DOHH2 (cell line): ENCODE data around the gene GNPAT.

Experiments
- H3F3A ChIP-seq: fragments of 200-600 bp; sonication (generic), shearing (Covaris generic); 2 replicates; pipeline ENCODE4 v1.6.0; 2016; ENCODE audit warnings: antibody characterized with exemption, mild to moderate bottlenecking; ENCODE audit not compliant: control insufficient read depth, insufficient read depth
- H3K27ac ChIP-seq: fragments of 200-600 bp; sonication (generic); 2 replicates; pipeline ENCODE4 v1.5.1; 2014; ENCODE audit warnings: low read depth, mild to moderate bottlenecking, low read length, moderate library complexity
- H3K27me3 ChIP-seq: fragments of 200-600 bp; sonication (generic); 2 replicates; pipeline ENCODE4 v1.6.1; 2014; ENCODE audit warnings: mild to moderate bottlenecking, low read length, mixed read lengths; ENCODE audit not compliant: control insufficient read depth
- H3K36me3 ChIP-seq: fragments of 200-600 bp; sonication (generic); 2 replicates; pipeline ENCODE4 v1.6.1; 2014; ENCODE audit warnings: mild to moderate bottlenecking, low read length, moderate library complexity, mixed read lengths; ENCODE audit not compliant: control insufficient read depth
- H3K4me1 ChIP-seq: fragments of 200-600 bp; sonication (generic); 2 replicates; pipeline ENCODE4 v1.6.1; 2014; ENCODE audit warnings: mild to moderate bottlenecking, low read length, mixed read lengths; ENCODE audit not compliant: control insufficient read depth
- H3K4me2 ChIP-seq: fragments of 200-600 bp; sonication (generic); 2 replicates; pipeline ENCODE4 v1.6.0; 2014; ENCODE audit warnings: mild to moderate bottlenecking, low read length, moderate library complexity
- H3K4me3 ChIP-seq: fragments of 200-600 bp; sonication (generic); 2 replicates; pipeline ENCODE4 v1.5.1; 2014; ENCODE audit warnings: mild to moderate bottlenecking, low read length, mixed read lengths
- H3K79me2 ChIP-seq: fragments of 200-600 bp; sonication (generic); 2 replicates; pipeline ENCODE4 v1.6.1; 2014; ENCODE audit warnings: mild to moderate bottlenecking, low read length, mixed read lengths; ENCODE audit not compliant: control insufficient read depth
- H3K9me2 ChIP-seq: fragments of 200-600 bp; sonication (generic); replicated peaks from 2 replicates; pipeline ENCODE4 v1.6.1; 2014; ENCODE audit warnings: mild to moderate bottlenecking, low read length, mixed read lengths; ENCODE audit not compliant: control insufficient read depth
- H3K9me3 ChIP-seq: fragments of 200-600 bp; sonication (generic); 2 replicates; pipeline ENCODE4 v1.6.1; 2014; ENCODE audit warnings: antibody characterized with exemption, low read length, mixed read lengths; ENCODE audit not compliant: control insufficient read depth, insufficient read depth
- H4K20me1 ChIP-seq: fragments of 200-600 bp; sonication (generic); 2 replicates; pipeline ENCODE4 v1.6.0; 2014; ENCODE audit warnings: low read depth, mild to moderate bottlenecking, antibody characterized with exemption, low read length, moderate library complexity; ENCODE audit not compliant: control insufficient read depth, insufficient read depth
- EZH2phosphoT487 ChIP-seq: fragments of 200-600 bp; sonication (generic); IDR thresholded peaks from 2 replicates; pipeline ENCODE4 v1.6.1; 2017; ENCODE audit warnings: borderline replicate concordance, mild to moderate bottlenecking, antibody characterized with exemption, low read length, moderate library complexity, mixed read lengths
- TF ChIP-seq, protein P1 (sequence below): fragments of 200-600 bp; sonication (generic); IDR thresholded peaks from one replicate; pipeline ENCODE4 v1.5.1; 2014; ENCODE audit warnings: antibody characterized with exemption, mild to moderate bottlenecking, low read depth, low read length; ENCODE audit not compliant: poor library complexity, severe bottlenecking

Gene GNPAT

DNA sequence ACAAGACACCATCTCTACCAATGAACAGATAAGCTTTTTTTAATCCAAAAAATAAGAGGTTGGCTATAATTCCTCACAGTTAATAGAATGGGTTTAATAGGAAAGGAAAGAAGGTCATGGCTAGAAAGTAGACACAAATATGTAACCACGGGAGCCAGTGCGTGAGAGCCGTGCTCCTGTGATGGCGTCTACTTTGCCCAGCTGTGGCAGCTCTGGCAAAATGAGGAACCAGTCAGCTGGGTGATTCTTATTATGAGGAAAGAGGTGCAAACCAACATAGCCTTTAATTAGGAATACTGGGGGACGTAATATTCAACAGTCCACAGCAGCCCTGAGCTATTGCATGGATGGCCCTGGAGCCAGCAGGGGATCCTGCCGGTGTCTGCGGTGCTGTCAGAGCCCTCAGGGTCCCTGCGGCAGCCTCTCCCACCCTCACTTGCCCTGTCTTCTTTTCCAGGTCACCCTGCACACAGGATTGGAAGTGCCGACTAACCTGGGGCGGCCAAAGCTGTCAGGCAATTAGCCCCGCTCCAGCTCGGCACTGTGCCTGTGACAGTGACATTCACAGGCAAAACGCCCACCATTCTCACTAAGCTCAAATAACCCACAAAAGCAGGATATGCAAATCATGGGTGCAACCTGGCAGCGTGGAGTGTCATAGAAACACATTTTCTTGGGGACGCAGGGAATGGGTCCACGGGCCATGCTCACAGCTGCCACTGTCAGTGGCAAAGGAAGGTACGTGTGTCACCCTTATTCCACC lies 25.9 kb upstream of the GNPAT start:
- no peaks in the 10 kb centered on the region for H3K27me3 ChIP-seq
- H3K79me2 ChIP-seq, result no peaks in the 10 kb centered on the region

DNA sequence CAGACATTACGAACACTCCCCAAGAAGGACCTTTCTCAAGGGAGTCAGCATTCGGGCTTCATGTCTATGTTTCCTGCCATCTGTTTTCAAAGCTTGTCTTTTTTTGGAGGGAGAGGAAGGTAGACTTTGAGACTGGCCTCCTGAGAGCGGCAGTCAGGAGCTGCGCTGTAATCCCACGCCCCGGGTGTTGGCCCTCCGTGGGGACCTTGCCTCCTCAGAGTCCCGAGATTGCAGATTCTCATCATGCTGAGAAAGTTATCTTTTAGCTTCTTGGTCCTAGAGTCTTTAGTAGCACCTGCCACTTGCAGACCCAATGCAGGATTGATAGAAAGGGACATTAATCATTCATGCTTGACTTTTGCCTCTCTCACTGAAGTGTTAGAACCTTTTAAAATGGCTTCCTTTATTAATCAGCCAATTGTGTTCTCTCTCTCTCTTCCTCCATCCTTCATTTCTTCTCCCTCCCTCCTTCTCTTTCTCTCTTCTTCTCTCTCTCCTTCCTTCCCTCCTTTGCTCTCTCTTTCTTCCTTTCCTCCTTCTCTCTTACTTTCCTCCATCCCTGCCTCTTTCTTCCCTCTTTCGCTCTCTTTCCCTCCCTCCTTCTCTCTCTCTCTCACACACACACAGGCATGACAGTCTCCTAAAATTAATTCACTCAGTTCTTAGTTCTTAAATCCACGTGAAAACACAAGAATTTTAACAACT lies 25.2 kb upstream of the GNPAT start:
- no peaks in the 10 kb centered on the region for H3K9me3 ChIP-seq
- TF ChIP-seq, protein P1, sequence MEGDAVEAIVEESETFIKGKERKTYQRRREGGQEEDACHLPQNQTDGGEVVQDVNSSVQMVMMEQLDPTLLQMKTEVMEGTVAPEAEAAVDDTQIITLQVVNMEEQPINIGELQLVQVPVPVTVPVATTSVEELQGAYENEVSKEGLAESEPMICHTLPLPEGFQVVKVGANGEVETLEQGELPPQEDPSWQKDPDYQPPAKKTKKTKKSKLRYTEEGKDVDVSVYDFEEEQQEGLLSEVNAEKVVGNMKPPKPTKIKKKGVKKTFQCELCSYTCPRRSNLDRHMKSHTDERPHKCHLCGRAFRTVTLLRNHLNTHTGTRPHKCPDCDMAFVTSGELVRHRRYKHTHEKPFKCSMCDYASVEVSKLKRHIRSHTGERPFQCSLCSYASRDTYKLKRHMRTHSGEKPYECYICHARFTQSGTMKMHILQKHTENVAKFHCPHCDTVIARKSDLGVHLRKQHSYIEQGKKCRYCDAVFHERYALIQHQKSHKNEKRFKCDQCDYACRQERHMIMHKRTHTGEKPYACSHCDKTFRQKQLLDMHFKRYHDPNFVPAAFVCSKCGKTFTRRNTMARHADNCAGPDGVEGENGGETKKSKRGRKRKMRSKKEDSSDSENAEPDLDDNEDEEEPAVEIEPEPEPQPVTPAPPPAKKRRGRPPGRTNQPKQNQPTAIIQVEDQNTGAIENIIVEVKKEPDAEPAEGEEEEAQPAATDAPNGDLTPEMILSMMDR, result no peak
- TF ChIP-seq EZH2phosphoT487, result no peak
- peak overlapping the region; percentile 69 for H3K4me2 ChIP-seq
- H3K4me3 ChIP-seq, result peak overlapping the region; percentile 61
- no peaks in the 10 kb centered on the region for H3K27me3 ChIP-seq
- H4K20me1 ChIP-seq, result no peaks in the 10 kb centered on the region
- no peak overlapping the region for H3K27ac ChIP-seq
- no peaks in the 10 kb centered on the region for H3K9me2 ChIP-seq
- H3K36me3 ChIP-seq, result no peaks in the 10 kb centered on the region
- H3F3A ChIP-seq, result peaks cover 6% of the 10 kb centered on the region
- H3K79me2 ChIP-seq, result no peaks in the 10 kb centered on the region
- H3K4me1 ChIP-seq, result peaks cover 36% of the 10 kb centered on the region

More for the DNA sequence above, 25.9 kb upstream of the GNPAT start:
- Histone ChIP-seq H3K4me3 (peak overlapping the region; percentile 61), H3K9me2 (no peaks in the 10 kb centered on the region), H3K27ac (no peak overlapping the region), H3K36me3 (no peaks in the 10 kb centered on the region), H3K4me2 (peak overlapping the region; percentile 69), H3F3A (peaks cover 6% of the 10 kb centered on the region), H3K4me1 (peaks cover 36% of the 10 kb centered on the region), H3K9me3 (no peaks in the 10 kb centered on the region), H4K20me1 (no peaks in the 10 kb centered on the region)
- no peak for TF ChIP-seq EZH2phosphoT487
- TF ChIP-seq, protein P1, result no peak

DNA sequence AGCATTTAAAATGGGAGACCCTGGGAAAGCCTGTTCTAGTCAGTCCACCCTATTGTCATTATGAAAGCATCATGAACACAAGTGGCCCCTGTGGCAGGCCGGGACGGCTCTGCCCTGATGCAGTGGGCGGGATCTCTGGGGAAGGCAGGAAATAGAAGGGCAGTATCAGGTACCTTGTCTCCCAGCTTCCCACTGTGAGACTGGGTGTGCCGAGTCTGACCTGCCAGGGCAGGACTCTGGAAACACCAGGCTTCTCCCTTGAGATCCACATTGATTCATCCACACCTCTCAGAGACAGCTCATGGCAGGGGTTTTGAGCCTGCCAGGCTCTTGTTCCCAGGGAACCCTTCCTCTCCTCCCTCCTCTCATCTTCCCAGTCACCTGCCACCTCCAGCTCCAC lies 24.5 kb upstream of the GNPAT start:
- Histone ChIP-seq H3K9me3 (no peaks in the 10 kb centered on the region), H3K9me2 (no peaks in the 10 kb centered on the region)

More for the DNA sequence above, 24.5 kb upstream of the GNPAT start:
- no peak overlapping the region for H3K4me2 ChIP-seq
- no peaks in the 10 kb centered on the region for H4K20me1 ChIP-seq
- H3K27ac ChIP-seq, result no peak overlapping the region
- H3K4me1 ChIP-seq, result peaks cover 30% of the 10 kb centered on the region
- H3K4me3 ChIP-seq, result no peak overlapping the region; the same call in 1 of the 2 replicates
- H3K79me2 ChIP-seq, result no peaks in the 10 kb centered on the region
- no peaks in the 10 kb centered on the region for H3K27me3 ChIP-seq
- TF ChIP-seq, protein P1, result no peak
- TF ChIP-seq EZH2phosphoT487, result no peak
- peaks cover 6% of the 10 kb centered on the region for H3F3A ChIP-seq
- no peaks in the 10 kb centered on the region for H3K36me3 ChIP-seq
